HG03045 (cell line): ENCODE data around the gene DES.

Experiments used
- ATAC-seq: cut with Tn5 transposase; IDR thresholded peaks from one replicate; pipeline ENCODE4 v1.9.1; 2021; ENCODE audit warnings: mild to moderate bottlenecking, moderate library complexity; ENCODE audit not compliant: unreplicated experiment

The DES gene

DNA sequence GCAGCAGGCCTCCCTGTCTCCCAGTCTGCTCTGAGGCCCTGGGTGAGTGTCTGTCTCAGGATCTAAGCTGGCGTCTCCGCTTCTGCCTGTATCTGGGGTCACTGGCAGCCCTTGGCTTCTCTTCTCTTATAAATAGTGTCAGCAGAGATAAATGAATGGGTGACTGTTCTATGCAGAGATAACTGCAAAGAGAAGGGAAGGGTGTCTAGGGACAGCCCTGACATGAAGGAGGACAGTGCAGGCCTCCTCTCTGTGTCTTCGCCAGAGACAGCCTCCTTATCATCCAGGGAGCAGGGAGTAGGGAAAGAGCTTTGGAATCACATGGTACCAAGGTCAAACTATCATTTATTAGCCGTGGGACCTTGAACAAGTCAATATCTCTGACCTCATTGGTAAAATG, 52.3 kb downstream of the DES start:
- no peak for ATAC-seq

DNA sequence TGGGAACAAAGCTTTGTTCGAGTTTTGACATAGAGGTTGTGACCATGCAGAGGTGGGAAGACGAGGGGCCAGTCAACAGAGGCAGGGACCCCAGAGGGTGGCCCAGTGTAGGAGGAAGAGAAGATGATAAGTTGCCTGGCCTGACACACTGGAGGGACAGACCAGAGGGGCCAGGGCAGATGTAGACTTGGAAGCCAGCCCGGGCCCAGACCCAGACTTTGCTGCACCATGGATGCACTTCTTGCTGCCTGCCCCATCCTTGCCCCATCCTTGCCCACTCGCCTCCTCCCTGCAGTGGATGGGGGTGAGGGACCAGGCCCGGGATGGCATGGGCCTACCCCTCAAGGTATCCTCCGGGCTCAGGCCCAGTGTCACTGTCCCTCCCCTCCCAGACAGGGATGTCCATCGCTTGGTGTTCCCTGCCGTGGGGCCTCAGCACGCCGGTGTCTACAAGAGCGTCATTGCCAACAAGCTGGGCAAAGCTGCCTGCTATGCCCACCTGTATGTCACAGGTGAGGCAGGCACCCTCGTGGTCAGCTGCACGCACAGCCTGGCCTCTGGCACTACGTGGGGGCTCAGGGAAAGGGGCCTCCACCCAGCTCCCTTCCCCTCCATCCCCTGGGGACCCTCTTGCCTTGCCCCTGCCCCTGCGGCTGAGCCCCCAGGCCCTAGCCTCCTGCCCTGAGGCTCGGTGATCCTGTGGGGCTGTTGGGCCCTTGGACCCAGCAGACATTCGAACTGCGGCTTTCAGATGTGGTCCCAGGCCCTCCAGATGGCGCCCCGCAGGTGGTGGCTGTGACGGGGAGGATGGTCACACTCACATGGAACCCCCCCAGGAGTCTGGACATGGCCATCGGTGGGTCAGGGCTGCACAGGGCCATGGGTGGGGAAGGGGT, 53.5 kb downstream of the DES start:
- ATAC-seq, result no peak

DNA sequence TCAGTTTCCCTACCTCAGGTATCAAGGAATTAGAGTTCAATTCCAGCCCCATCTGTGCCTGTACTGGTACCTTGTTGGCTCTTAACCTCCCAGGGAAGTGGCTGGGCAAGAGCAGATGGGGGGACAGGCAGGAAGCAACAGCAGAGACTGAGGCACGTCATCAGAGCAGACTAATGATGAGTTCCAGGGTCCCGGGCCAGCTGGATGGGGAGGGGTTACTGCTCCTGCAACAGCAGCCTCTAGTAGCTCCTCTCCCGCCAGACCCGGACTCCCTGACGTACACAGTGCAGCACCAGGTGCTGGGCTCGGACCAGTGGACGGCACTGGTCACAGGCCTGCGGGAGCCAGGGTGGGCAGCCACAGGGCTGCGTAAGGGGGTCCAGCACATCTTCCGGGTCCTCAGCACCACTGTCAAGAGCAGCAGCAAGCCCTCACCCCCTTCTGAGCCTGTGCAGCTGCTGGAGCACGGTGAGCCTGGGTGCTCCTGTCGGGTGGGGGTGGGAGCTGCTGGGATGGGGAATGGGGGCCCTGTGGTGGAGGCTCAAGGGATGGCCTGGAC, 54.5 kb downstream of the DES start:
- ATAC-seq, result no peak

DNA sequence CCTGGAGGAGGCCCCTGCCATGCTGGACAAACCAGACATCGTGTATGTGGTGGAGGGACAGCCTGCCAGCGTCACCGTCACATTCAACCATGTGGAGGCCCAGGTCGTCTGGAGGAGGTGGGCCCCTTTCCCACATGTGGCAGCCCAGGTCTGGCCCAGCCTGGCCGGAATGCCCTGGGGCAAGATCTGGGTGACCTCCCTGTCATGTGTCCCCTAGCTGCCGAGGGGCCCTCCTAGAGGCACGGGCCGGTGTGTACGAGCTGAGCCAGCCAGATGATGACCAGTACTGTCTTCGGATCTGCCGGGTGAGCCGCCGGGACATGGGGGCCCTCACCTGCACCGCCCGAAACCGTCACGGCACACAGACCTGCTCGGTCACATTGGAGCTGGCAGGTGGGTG, 55.3 kb downstream of the DES start:
- ATAC-seq, result no peak

DNA sequence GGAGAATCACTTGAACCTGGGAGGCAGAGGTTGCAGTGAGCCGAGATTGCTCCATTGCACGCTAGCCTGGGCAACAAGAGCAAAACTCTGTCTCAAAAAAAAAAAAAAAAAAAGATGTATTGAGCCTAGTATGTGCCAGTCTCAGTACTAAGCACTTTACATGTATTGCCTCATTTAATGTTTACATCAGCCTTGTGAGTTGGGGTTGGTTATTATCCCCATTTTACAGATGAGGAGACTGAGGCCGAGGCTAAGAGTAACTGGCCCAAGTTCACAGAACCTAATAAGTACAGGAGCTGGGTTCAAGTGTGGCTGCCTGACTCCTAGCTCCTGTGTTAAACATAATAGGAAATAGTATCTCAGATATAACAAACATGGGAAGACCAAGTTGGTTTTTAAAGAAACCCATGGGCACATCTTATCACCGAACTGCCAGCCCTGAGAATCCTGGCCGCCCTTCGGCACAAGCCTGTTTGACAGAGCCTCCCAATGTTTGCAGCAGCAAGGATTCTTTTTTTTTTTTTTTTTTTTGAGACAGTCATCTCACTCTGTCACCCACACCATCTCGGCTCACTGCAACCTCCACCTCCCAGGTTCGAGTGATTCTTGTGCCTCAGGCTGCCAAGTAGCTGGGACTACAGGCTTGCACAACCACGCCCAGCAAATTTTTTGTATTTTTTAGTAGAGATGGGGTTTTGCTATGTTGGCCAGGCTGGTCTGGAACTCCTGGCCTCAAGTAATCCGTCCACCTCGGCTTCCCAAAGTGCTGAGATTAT, 56.3 kb downstream of the DES start:
- no peak for ATAC-seq

DNA sequence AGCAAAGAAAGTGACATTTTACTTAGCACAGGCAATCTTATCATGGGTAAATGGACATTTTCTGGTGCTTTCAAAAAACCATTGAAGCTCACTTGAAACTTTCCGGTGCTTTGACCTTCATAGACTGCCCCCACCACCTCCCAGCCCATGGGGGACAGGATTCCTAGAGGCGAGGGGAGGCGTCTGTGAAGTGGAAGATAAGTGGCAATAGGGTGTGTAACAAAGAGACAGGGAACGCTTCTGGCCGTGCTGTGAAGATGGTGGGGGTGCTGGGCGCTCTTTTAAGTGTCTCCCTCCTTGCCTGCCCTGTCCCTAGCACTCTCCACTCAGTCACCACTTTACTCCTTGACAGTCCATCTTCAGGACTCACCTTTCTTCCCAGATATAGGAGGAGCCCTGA, 57.1 kb downstream of the DES start:
- ATAC-seq, result no peak

DNA sequence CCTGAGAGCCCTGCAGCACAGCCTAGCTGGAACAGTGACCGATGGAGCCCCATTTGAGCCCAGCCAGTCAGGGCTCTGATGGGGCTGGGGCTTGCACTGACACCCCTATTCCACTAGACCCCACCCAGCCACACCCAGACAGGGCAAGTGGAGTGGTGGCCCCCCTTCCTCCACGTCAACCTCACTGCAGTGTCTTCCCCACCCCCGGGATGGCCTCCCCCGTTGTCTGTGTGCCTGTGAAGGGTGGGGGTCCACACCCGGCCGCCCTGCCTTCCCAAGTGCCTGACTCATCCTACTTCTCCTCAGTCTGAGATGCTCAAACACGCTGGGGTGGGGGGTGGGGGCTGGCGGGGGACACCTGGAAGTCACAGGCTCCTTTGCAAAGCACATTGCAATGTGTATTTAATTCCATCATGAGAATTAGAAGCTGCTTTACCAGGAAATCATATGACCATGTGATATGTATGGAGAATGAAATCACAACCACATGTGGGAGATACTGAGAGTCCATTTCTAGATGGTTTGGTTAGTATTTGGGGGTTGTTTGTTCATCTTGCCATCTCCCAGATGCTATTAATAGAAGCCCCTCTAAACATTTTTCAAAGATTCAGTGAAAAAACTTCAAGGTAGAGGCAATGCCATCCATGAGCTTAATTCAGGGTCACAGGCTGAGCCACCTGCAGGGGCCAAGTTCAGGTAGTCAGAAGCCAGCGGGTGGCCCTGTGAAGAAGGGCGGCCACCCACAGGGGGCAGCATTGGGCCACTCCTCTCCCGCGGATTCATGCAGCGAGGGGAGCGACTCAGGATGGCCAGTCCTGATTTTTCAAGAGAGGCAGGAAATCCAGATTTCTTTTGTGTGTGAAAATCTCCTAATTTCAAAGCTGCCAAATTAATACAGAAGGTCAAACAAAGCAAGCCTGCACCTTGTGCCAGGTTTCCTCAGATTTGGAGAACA, 57.8 kb downstream of the DES start:
- ATAC-seq, result no peak
